Right lobe of liver (tissue), 4 donors: Measurements from ENCODE around the gene MRGPRD.

ENCODE experiments used
- CTCF ChIP-seq, 4 donors: fragments of 200-600 bp in 3 of 4; fragments of 450-650 bp in 1 of 4; IDR thresholded peaks; one replicate each; pipeline versions ENCODE4 v1.5.1 to v1.8.0; 2016 to 2022; ENCODE audit warnings: antibody characterized with exemption in 4 of 4, mild to moderate bottlenecking in 2 of 4
- POLR2A ChIP-seq: fragments of 450-650 bp; IDR thresholded peaks from one replicate; pipeline ENCODE4 v1.6.1; 2017; ENCODE audit warnings: antibody characterized with exemption, mild to moderate bottlenecking
- donor health status: DM: no; HTN: no; CAD: no.
- donor health status: DM: no; HTN: no; CAD: no.
- donor health status: DM: no; HTN: yes; CAD: no.

- TF ChIP-seq POLR2A (no peak), CTCF (IDR thresholded peaks at IDR 0.05) (no peak)
Measured at GRCh38 chr11:68948935-68949334, 31.9 kb downstream of the MRGPRD start.
